ENCODE measurements around the gene SLC39A10.

GRCh38 chr2:195633974-195634373 is 23.1 kb upstream of the SLC39A10 start:
- TF ChIP-seq CTCF (IDR thresholded peaks at IDR 0.05) (no peak), POLR2AphosphoS5 (IDR thresholded peaks at IDR 0.05) (no peak)
